Mesothelial cell of epicardium (in vitro differentiated cells): ENCODE measurements around the gene CDK5R2. TPM values are rescaled to one million over a fixed set of nuclear protein-coding genes. Genes with fewer than 3 reads are reported as not detected.
A peak's percentile ranks its signal among the peaks of the same experiment; 100 is the strongest.

Source experiments
- DNase-seq, 2 experiments: peaks; one replicate each; pipeline ENCODE4 v3.0.0; 2021; ENCODE audit warnings: low spot score in 2 of 2; ENCODE audit not compliant: unreplicated experiment in 2 of 2
- H3K27ac Mint-ChIP-seq: 2 replicates; pipeline ENCODE4 v1.8.0; 2021; ENCODE audit warnings: mixed read lengths
- H3K27me3 Mint-ChIP-seq: 2 replicates; pipeline ENCODE4 v1.8.0; 2021; ENCODE audit warnings: low read depth, mixed read lengths
- H3K36me3 Mint-ChIP-seq: 2 replicates; pipeline ENCODE4 v1.8.0; 2021; ENCODE audit warnings: mixed read lengths
- H3K4me1 Mint-ChIP-seq: 2 replicates; pipeline ENCODE4 v1.8.0; 2021; ENCODE audit warnings: mixed read lengths
- H3K4me3 Mint-ChIP-seq: 2 replicates; pipeline ENCODE4 v1.8.0; 2021; ENCODE audit warnings: mild to moderate bottlenecking, moderate library complexity, mixed read lengths
- H3K9me3 Mint-ChIP-seq: 2 replicates; pipeline ENCODE4 v1.8.0; 2021; ENCODE audit warnings: mixed read lengths
- CTCF ChIP-seq: fragments of 200-600 bp; sonication (generic); IDR thresholded peaks from one replicate; pipeline ENCODE4 v1.5.0; 2021; ENCODE audit warnings: antibody characterized with exemption; ENCODE audit not compliant: unreplicated experiment
- total RNA-seq: library from RNA; stranded (reverse); gene quantifications from 3 replicates; pipeline ENCODE4 v1.2.1, GENCODE V29; 2021

CDK5R2 gene
- total RNA-seq, 1 donor from 2014 or later = 0.69 TPM

GRCh38 chr2:218980735-218981389 is 21.4 kb downstream of the CDK5R2 start:
- no peak for TF ChIP-seq CTCF
- Mint-ChIP-seq H3K27ac (no peak overlapping the region), H3K4me1 (peaks cover 30% of the 10 kb centered on the region), H3K36me3 (no peaks in the 10 kb centered on the region), H3K27me3 (peaks cover 92% of the 10 kb centered on the region), H3K4me3 (peak overlapping the region; percentile 50), H3K9me3 (no peaks in the 10 kb centered on the region)
- DNase-seq = no peak

GRCh38 chr2:218981390-218981880 is 22.0 kb downstream of the CDK5R2 start:
- Mint-ChIP-seq H3K4me1 (peaks cover 32% of the 10 kb centered on the region), H3K36me3 (no peaks in the 10 kb centered on the region), H3K9me3 (no peaks in the 10 kb centered on the region), H3K27me3 (peaks cover 92% of the 10 kb centered on the region), H3K27ac (no peak overlapping the region), H3K4me3 (peak overlapping the region; percentile 50)
- no peak for DNase-seq
- no peak for TF ChIP-seq CTCF

GRCh38 chr2:218981881-218982585 is 22.6 kb downstream of the CDK5R2 start:
- no peak overlapping the region for H3K27ac Mint-ChIP-seq
- no peaks in the 10 kb centered on the region for H3K36me3 Mint-ChIP-seq
- H3K4me1 Mint-ChIP-seq = peaks cover 32% of the 10 kb centered on the region
- no peaks in the 10 kb centered on the region for H3K9me3 Mint-ChIP-seq
- TF ChIP-seq CTCF = no peak
- peak overlapping the region; percentile 47 for H3K4me3 Mint-ChIP-seq
- peaks cover 92% of the 10 kb centered on the region for H3K27me3 Mint-ChIP-seq
- DNase-seq = no peak

GRCh38 chr2:218982586-218983262 is 23.3 kb downstream of the CDK5R2 start:
- H3K36me3 Mint-ChIP-seq = no peaks in the 10 kb centered on the region
- H3K4me3 Mint-ChIP-seq = peak overlapping the region; percentile 47
- H3K4me1 Mint-ChIP-seq = peaks cover 32% of the 10 kb centered on the region
- TF ChIP-seq CTCF = no peak
- H3K9me3 Mint-ChIP-seq = no peaks in the 10 kb centered on the region
- DNase-seq = no peak
- no peak overlapping the region for H3K27ac Mint-ChIP-seq
- peaks cover 92% of the 10 kb centered on the region for H3K27me3 Mint-ChIP-seq

GRCh38 chr2:218983263-218983933 is 23.9 kb downstream of the CDK5R2 start:
- Mint-ChIP-seq H3K4me3 (no peak overlapping the region), H3K9me3 (no peaks in the 10 kb centered on the region), H3K27me3 (peaks cover 92% of the 10 kb centered on the region), H3K4me1 (peaks cover 32% of the 10 kb centered on the region), H3K27ac (no peak overlapping the region), H3K36me3 (no peaks in the 10 kb centered on the region)
- DNase-seq = no peak
- no peak for TF ChIP-seq CTCF
